ENCODE measurements around the gene OR4C46. TPM values are rescaled to one million over a fixed set of nuclear protein-coding genes. Genes with fewer than 3 reads are reported as not detected.

Gene OR4C46
- total and polyA plus RNA-seq, 10 of the 15 experiments (the other 5 are each of a cell fraction or from before 2014, with no cell fraction given), result not detected

GRCh38 chr11:54558407-54558806 lies 45.4 kb downstream of the OR4C46 start:
- H3K79me2 ChIP-seq (ENCODE audit: control insufficient read depth, insufficient read depth, low read length), result no peaks in the 10 kb centered on the region
- H3K27ac ChIP-seq (ENCODE audit: control insufficient read depth, insufficient read depth), result no peak overlapping the region
- no peaks in the 10 kb centered on the region for H4K20me1 ChIP-seq (ENCODE audit: control insufficient read depth, insufficient read depth)
- H3K9me3 ChIP-seq (replicated peaks; ENCODE audit: control insufficient read depth, insufficient read depth, low read length), result no peaks in the 10 kb centered on the region; the same call in 2 of the 3 replicates
- ATAC-seq, result no peak
- CTCF ChIA-PET, result no interaction called here
- SMC1A ChIA-PET (ENCODE audit: uncharacterized antibody, unreplicated experiment), result no interaction called here
- 0% methylated on average over 3 of the region's 3 CpGs for WGBS (ENCODE audit: insufficient coverage, insufficient replicate concordance, low lambda C conversion rate, missing lambda C conversion rate)
- in situ Hi-C loops (cut with MboI) (no loop called here), intact Hi-C loops (cut with micrococcal nuclease; ENCODE audit: unreplicated experiment) (no loop called here)
- FAIRE-seq, result no peak
- no peak overlapping the region for H3K4me3 ChIP-seq
- no peak overlapping the region for H3K4me2 ChIP-seq (ENCODE audit: control insufficient read depth, insufficient read depth)
- DNase-seq (ENCODE audit: low read depth, low spot score), result no peak
- POLR2A ChIA-PET, result no interaction called here
- RAD21 ChIA-PET (ENCODE audit: unreplicated experiment), result no interaction called here
- TF ChIP-seq SIN3A (IDR thresholded peaks at IDR 0.05; ENCODE audit: low read depth, low read length) (no peak), SMARCA5 (IDR thresholded peaks at IDR 0.05) (no peak)
- no peaks in the 10 kb centered on the region for H3K4me1 ChIP-seq (ENCODE audit: control insufficient read depth, insufficient read depth, low read length)
- no peaks in the 10 kb centered on the region for H3K27me3 ChIP-seq (replicated peaks in 1 of 2; ENCODE audit: control insufficient read depth in 2 of 2, insufficient read depth in 2 of 2, low read length in 1 of 2)
- no TSS peak for BruUV-seq (replicated peaks)
- H2AFZ ChIP-seq (ENCODE audit: control insufficient read depth, low read depth, low read length), result no peak overlapping the region
- no peak overlapping the region for H3K9ac ChIP-seq (ENCODE audit: control insufficient read depth, insufficient read depth, low read length)
- no peaks in the 10 kb centered on the region for H3K36me3 ChIP-seq (ENCODE audit: control insufficient read depth in 2 of 2, insufficient read depth in 2 of 2, low read length in 1 of 2)

Other genes starting within 250 kb of the OR4C46 start
- not detected in 2 replicates for gene OR4A5, start 102.8 kb upstream of the OR4C46 start, total RNA-seq (2014; rRNA removed)
- not detected in 2 replicates for gene OR4A5, start 102.8 kb upstream of the OR4C46 start, total RNA-seq (2014; rRNA removed; fragmentation: Illumina TruSeq; extraction: Trizol)
- gene OR4A5, start 102.8 kb upstream of the OR4C46 start, total RNA-seq (2021), result not detected in 2 replicates
- not detected in 2 replicates for gene OR4A5, start 102.8 kb upstream of the OR4C46 start, polyA plus RNA-seq (2011; rRNA removed)
- gene OR4A5, start 102.8 kb upstream of the OR4C46 start, polyA plus RNA-seq (2014; fragmentation: Illumina TruSeq; extraction: Trizol), result not detected in 2 replicates
- not detected for gene OR4A5, start 102.8 kb upstream of the OR4C46 start, polyA plus RNA-seq (2014; fragmentation: Nextera tagmentation; extraction: Ambion mirVana)
- gene OR4A5, start 102.8 kb upstream of the OR4C46 start, polyA plus RNA-seq (2014; rRNA removed), result not detected in 2 replicates
- not detected for gene OR4A5, start 102.8 kb upstream of the OR4C46 start, polyA plus RNA-seq (2016; fragmentation: Nextera tagmentation; extraction: Ambion mirVana)